Endometrial microvascular endothelial cells (primary cell): ENCODE data around the gene RFC1. TPM values are rescaled to one million over a fixed set of nuclear protein-coding genes. Genes with fewer than 3 reads are reported as not detected.

ENCODE experiments used
- in situ Hi-C: cut with HindIII; loops from 2 replicates; pipeline ENCODE4 v1.10.0; 2017; ENCODE audit warnings: low sequenced_read_pairs, low pct_unique_long_range_greater_than_20kb; ENCODE audit errors: inconsistent ontology term
- total RNA-seq: library from RNA; depleted of rRNA; stranded (reverse); fragments of >200 nt; gene quantifications from one replicate; pipeline ENCODE4 v1.2.3, GENCODE V29; 2015; ENCODE audit errors: inconsistent ontology term

Gene RFC1
- total RNA-seq, 1 donor from 2014 or later, result 40.4 TPM

DNA sequence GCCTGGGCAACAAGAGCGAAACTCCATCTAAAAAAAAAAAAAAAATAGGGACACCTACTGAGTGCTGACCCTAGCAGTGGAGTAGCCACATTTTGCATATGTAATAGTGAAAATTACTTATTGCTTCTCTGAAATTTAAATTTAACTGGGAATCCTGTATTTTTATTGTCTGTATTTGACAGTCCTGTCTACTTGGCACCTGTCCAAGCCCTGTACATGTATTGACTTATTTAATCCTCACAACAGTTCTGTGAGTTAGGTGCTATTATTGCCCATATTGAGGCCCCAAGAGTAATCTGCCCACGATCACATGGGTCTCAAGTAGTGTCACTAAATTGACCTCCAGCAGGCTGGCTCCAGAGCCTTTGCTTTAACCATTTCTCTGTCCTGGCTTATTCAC, 102.3 kb downstream of the RFC1 start:
- in situ Hi-C loops, result no loop called here

DNA sequence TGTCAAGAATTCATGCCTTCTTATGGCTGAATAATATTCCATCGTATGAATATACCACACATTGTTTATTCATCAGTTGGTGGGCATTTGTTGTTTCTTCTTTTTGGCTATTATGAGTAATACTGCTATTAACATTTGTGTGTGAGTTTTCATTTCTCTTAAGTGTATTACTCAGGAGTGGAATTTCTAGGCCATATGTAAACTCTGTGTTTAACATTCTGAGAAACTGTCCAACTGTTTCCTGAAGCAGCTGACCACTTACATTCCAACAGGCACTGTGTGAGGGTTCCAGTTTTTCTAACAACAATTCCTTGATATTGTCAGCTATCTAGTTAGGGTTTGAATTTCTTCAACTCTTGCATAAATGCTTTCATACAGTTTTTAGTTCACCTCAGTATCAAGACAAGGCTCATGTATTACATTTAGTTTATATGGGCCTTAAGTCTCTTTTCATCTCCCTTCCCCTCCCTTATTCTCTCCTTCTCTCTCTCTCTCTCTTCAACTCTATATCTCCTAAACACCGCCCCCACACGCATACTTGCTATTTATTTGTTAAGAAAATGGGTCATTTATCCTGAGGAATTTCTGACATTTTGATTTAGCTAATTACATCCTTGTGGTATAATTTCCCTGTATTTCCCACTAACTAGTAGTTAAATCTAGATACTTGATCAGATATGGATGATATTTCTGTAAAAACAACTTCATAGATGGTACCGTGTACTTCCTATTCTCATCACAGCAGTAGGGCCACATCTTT, 106.4 kb downstream of the RFC1 start:
- in situ Hi-C loops, result no loop called here

DNA sequence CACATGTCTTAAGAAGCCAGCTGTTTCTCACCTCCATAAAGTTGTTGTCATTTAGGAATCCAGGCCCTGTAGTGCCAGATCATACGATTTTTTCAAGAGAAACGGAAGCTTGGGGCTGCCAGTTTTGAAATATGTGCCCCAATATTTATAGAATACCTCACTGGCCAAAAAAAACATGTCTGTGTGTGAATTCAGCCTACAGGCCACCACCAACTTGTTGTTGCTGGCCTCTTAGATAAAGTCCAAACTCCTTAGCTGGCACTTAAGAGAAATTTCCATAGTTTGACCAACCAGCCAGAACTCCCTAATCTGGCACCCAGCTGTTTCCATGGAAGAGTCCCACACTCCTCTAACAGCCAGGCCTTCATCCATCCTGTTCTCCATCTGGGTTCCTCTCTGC, 109.7 kb downstream of the RFC1 start:
- in situ Hi-C loops, result no loop called here

DNA sequence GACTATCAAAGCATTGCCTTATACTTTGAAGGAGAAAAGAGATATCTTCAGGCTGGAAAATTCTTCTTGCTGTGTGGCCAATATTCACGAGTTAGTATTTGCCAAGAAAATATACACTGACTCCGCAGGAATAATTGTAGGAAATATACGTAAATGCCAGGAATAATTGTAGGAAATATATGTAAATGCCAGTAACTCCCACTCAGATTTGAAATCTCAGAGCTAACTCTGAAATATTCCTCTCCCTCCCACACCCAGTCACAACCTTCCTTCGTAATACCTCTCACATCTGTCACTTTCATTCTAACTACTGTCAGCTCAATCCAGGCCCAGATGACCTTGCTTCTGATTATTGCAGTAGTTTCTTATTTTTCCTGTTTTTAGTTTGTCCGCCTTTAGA, 110.3 kb downstream of the RFC1 start:
- in situ Hi-C loops, result no loop called here

DNA sequence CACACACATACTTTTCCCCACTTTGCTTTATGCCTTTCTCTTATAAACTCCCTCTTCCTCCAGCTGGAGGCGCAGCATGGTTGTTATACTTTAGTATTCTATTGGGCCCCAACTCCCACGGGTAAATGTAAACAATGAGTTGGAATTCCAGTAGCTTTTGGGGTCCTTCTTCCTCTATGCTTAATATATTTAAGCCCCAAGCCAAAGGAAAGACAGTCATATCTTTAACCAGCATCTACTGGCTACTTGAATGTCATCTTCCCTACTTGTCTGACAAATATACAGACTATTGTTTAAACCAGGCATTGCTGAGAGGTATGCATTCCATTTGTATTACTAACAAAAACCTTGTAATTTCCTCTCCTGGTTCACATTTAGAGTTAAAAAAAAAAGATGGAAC, 110.9 kb downstream of the RFC1 start:
- in situ Hi-C loops, result no loop called here

DNA sequence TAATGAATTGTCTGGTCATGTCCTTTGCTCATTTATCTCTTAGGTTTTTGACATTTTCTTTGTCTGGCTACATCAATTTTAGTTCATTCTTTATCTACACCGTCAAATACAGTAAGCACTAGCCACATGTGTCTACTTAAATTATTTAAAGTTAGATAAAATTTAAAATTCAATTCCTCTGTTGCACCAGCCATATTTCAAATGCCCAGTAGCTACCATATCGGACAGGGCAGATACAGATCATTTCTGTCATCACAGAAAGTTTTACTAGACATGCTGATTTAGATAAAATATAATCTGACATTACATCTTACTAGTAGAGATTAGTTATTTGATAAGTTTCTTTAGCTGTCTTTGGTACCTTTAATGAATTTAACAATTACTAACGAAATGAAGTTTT, 122.7 kb downstream of the RFC1 start:
- in situ Hi-C loops, result no loop called here

Other genes with a start within 250 kb of the RFC1 start
- gene WDR19, start 183.8 kb downstream of the RFC1 start, total RNA-seq, result 17.0 TPM
- gene KLB, start 40.6 kb upstream of the RFC1 start, total RNA-seq, result not detected
- gene RPL9, start 92.6 kb upstream of the RFC1 start, total RNA-seq, result 2,208 TPM
- gene LIAS, start 92.7 kb upstream of the RFC1 start, total RNA-seq, result 10.5 TPM
- 56.5 TPM for gene UGDH, start 161.1 kb upstream of the RFC1 start, total RNA-seq